KMS-11 (cell line): Measurements from ENCODE around the gene SGMS2.
"Not testable (repeated sequence)": the region's sequence is repeated elsewhere in the genome, so short reads cannot be mapped to it uniquely, and the experiment has no call there.

Experiments used
- H2AFZ ChIP-seq: fragments of 200-600 bp; sonication (generic); 2 replicates; pipeline ENCODE4 v1.6.1; 2016; ENCODE audit warnings: antibody characterized with exemption, mixed run types, low read depth
- H3K27ac ChIP-seq: fragments of 200-600 bp; sonication (generic); 2 replicates; pipeline ENCODE4 v1.6.1; 2016; ENCODE audit warnings: mild to moderate bottlenecking, mixed run types
- H3K27me3 ChIP-seq: fragments of 200-600 bp; sonication (generic); 2 replicates; pipeline ENCODE4 v1.6.1; 2017; ENCODE audit warnings: mild to moderate bottlenecking, low read depth, mixed run types, moderate library complexity; ENCODE audit not compliant: insufficient read depth
- H3K36me3 ChIP-seq: fragments of 200-600 bp; sonication (generic); 2 replicates; pipeline ENCODE4 v1.6.1; 2017; ENCODE audit warnings: mild to moderate bottlenecking, mixed run types; ENCODE audit not compliant: insufficient read depth
- H3K4me1 ChIP-seq: fragments of 200-600 bp; sonication (generic); 2 replicates; pipeline ENCODE4 v1.6.1; 2016; ENCODE audit warnings: mild to moderate bottlenecking, low read depth, mixed run types; ENCODE audit not compliant: poor library complexity, severe bottlenecking
- H3K4me2 ChIP-seq: fragments of 200-600 bp; sonication (generic); 2 replicates; pipeline ENCODE4 v1.7.0; 2016; ENCODE audit warnings: mild to moderate bottlenecking, mixed run types
- H3K4me3 ChIP-seq: fragments of 200-600 bp; sonication (generic); IDR thresholded peaks from 2 replicates; pipeline ENCODE4 v1.6.1; 2017; ENCODE audit warnings: low read depth, low read length, mixed read lengths; ENCODE audit not compliant: insufficient read depth
- H3K79me2 ChIP-seq: fragments of 200-600 bp; sonication (generic); 2 replicates; pipeline ENCODE4 v1.6.1; 2016; ENCODE audit warnings: low read depth, mixed run types; ENCODE audit not compliant: insufficient read depth
- H3K9ac ChIP-seq: fragments of 200-600 bp; sonication (generic); 2 replicates; pipeline ENCODE4 v1.6.1; 2016; ENCODE audit warnings: mild to moderate bottlenecking, mixed run types
- H4K20me1 ChIP-seq: fragments of 200-600 bp; sonication (generic); 2 replicates; pipeline ENCODE4 v1.6.1; 2016; ENCODE audit warnings: mild to moderate bottlenecking, mixed run types; ENCODE audit not compliant: insufficient read depth
- CTCF ChIP-seq: fragments of 200-600 bp; sonication (generic); conservative IDR thresholded peaks from 2 replicates; pipeline ENCODE4 v1.6.1; 2017; ENCODE audit warnings: low read depth, mild to moderate bottlenecking, antibody characterized with exemption, low read length, moderate library complexity, mixed read lengths

SGMS2 gene

GRCh38 chr4:107901213-107901934 is 76.6 kb downstream of the SGMS2 start:
- peaks cover 12% of the 10 kb centered on the region for H3K4me1 ChIP-seq
- H3K9ac ChIP-seq, result no peak overlapping the region
- no peaks in the 10 kb centered on the region for H3K79me2 ChIP-seq
- no peaks in the 10 kb centered on the region for H3K27me3 ChIP-seq
- H2AFZ ChIP-seq, result no peak overlapping the region
- no peak overlapping the region for H3K4me2 ChIP-seq
- no peaks in the 10 kb centered on the region for H4K20me1 ChIP-seq
- H3K36me3 ChIP-seq, result no peaks in the 10 kb centered on the region
- H3K4me3 ChIP-seq, result no peak overlapping the region
- H3K27ac ChIP-seq, result no peak overlapping the region
- no peak for TF ChIP-seq CTCF

- no peak overlapping the region for H3K9ac ChIP-seq
- no peaks in the 10 kb centered on the region for H4K20me1 ChIP-seq
- H3K27ac ChIP-seq, result no peak overlapping the region
- H3K4me3 ChIP-seq, result no peak overlapping the region
- no peak overlapping the region for H3K4me2 ChIP-seq
- no peak for TF ChIP-seq CTCF
- no peak overlapping the region for H2AFZ ChIP-seq
- H3K79me2 ChIP-seq, result no peaks in the 10 kb centered on the region
- H3K4me1 ChIP-seq, result peaks cover 3% of the 10 kb centered on the region
- no peaks in the 10 kb centered on the region for H3K36me3 ChIP-seq
- H3K27me3 ChIP-seq, result no peaks in the 10 kb centered on the region
Observed at GRCh38 chr4:107902715-107903114, 78.0 kb downstream of the SGMS2 start.

- not testable (repeated sequence) for H3K9ac ChIP-seq, H3K79me2 ChIP-seq, H3K36me3 ChIP-seq, H4K20me1 ChIP-seq, H3K4me1 ChIP-seq, H3K27me3 ChIP-seq, H2AFZ ChIP-seq, H3K4me2 ChIP-seq, H3K27ac ChIP-seq, H3K4me3 ChIP-seq
Observed at GRCh38 chr4:107905082-107905481, 80.3 kb downstream of the SGMS2 start.

- H4K20me1 ChIP-seq, result no peaks in the 10 kb centered on the region
- H3K4me2 ChIP-seq, result no peak overlapping the region
- no peak overlapping the region for H3K27ac ChIP-seq
- no peaks in the 10 kb centered on the region for H3K4me1 ChIP-seq
- no peak overlapping the region for H3K4me3 ChIP-seq
- H3K27me3 ChIP-seq, result no peaks in the 10 kb centered on the region
- no peaks in the 10 kb centered on the region for H3K36me3 ChIP-seq
- no peaks in the 10 kb centered on the region for H3K79me2 ChIP-seq
- no peak overlapping the region for H3K9ac ChIP-seq
- no peak for TF ChIP-seq CTCF
- no peak overlapping the region for H2AFZ ChIP-seq
Observed at GRCh38 chr4:107906458-107907100, 81.8 kb downstream of the SGMS2 start.

GRCh38 chr4:107908377-107908776 is 83.6 kb downstream of the SGMS2 start:
- no peak overlapping the region for H3K4me3 ChIP-seq
- no peaks in the 10 kb centered on the region for H3K79me2 ChIP-seq
- H3K27ac ChIP-seq, result no peak overlapping the region
- H3K4me1 ChIP-seq, result peaks cover 5% of the 10 kb centered on the region
- no peaks in the 10 kb centered on the region for H4K20me1 ChIP-seq
- TF ChIP-seq CTCF, result no peak
- H3K4me2 ChIP-seq, result no peak overlapping the region
- H2AFZ ChIP-seq, result no peak overlapping the region
- H3K27me3 ChIP-seq, result no peaks in the 10 kb centered on the region
- no peaks in the 10 kb centered on the region for H3K36me3 ChIP-seq
- no peak overlapping the region for H3K9ac ChIP-seq
